Type B pancreatic cell (in vitro differentiated cells): ENCODE results near the gene CCDC88B. TPM values are rescaled to one million over a fixed set of nuclear protein-coding genes. Genes with fewer than 3 reads are reported as not detected.

ENCODE experiments used
- DNase-seq: peaks from one replicate; pipeline ENCODE4 v3.0.0; 2021; ENCODE audit warnings: mixed read lengths; ENCODE audit not compliant: unreplicated experiment; ENCODE audit errors: extremely low spot score
- H3K27ac Mint-ChIP-seq: 2 replicates; pipeline ENCODE4 v1.8.0; 2021; ENCODE audit warnings: mild to moderate bottlenecking, mixed read lengths
- H3K27me3 Mint-ChIP-seq: 2 replicates; pipeline ENCODE4 v1.8.0; 2021; ENCODE audit warnings: mixed read lengths
- H3K36me3 Mint-ChIP-seq: 2 replicates; pipeline ENCODE4 v1.8.0; 2021; ENCODE audit warnings: mixed read lengths
- H3K4me1 Mint-ChIP-seq: one replicate; pipeline ENCODE4 v1.8.0; 2021; ENCODE audit warnings: mixed read lengths; ENCODE audit not compliant: unreplicated experiment
- H3K4me3 Mint-ChIP-seq: 2 replicates; pipeline ENCODE4 v1.8.0; 2021; ENCODE audit warnings: mild to moderate bottlenecking, mixed read lengths
- H3K9me3 Mint-ChIP-seq: 2 replicates; pipeline ENCODE4 v1.8.0; 2021; ENCODE audit warnings: mixed read lengths
- total RNA-seq: library from RNA; stranded (reverse); gene quantifications from 2 replicates; pipeline ENCODE4 v1.2.1, GENCODE V29; 2021; ENCODE audit warnings: low replicate concordance
- TF ChIP-seq, protein P1 (sequence below): fragments of 200-600 bp; sonication (generic); conservative IDR thresholded peaks from 2 replicates; pipeline ENCODE4 v1.5.0; 2021; ENCODE audit warnings: antibody characterized with exemption, mild to moderate bottlenecking

The CCDC88B gene
- total RNA-seq, 1 donor from 2014 or later, result 2.8 TPM

DNA sequence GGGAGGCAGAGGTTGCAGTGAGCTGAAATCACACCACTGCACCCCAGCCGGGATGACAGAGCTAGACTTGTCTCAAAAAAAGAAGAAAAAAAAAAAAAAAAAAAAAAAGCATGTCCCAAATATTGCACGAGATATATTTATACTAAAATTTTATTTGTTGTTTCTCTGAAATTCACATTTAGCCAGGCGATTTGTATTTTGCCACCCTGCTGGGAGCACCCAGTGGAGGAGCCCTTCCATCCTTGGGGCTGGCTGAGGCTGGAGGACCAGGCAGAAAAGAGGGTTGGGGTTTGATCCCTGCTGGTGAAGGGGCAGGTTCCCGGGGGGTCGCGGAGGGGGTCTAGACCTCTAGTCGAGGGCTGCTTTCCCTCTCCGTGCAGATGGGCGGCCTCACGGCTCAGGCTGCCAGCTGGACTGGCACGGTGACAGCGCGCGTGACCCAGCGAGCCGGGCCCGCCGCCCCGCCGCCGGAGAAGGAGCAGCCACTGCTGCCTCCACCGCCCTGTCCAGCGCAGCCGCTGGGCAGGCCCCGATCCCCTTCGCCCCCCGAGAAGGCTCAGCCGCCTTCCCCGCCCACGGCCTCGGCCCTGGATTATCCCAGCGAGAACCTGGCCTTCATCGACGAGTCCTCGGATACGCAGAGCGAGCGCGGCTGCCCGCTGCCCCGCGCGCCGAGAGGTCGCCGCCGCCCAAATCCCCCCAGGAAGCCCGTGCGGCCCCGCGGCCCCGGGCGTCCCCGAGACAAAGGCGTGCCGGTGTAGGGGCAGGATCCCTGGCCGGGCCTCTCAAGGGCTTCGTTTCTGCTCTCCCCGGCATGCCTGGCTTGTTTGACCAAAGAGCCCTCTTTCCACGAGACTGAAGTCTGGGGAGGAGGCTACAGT lies 40.8 kb upstream of the CCDC88B start:
- Mint-ChIP-seq H3K27ac (no peak overlapping the region), H3K27me3 (peaks cover 74% of the 10 kb centered on the region), H3K36me3 (no peaks in the 10 kb centered on the region), H3K4me1 (peaks cover 6% of the 10 kb centered on the region), H3K9me3 (no peaks in the 10 kb centered on the region), H3K4me3 (peak overlapping the region; percentile 73)
- TF ChIP-seq, protein P1, sequence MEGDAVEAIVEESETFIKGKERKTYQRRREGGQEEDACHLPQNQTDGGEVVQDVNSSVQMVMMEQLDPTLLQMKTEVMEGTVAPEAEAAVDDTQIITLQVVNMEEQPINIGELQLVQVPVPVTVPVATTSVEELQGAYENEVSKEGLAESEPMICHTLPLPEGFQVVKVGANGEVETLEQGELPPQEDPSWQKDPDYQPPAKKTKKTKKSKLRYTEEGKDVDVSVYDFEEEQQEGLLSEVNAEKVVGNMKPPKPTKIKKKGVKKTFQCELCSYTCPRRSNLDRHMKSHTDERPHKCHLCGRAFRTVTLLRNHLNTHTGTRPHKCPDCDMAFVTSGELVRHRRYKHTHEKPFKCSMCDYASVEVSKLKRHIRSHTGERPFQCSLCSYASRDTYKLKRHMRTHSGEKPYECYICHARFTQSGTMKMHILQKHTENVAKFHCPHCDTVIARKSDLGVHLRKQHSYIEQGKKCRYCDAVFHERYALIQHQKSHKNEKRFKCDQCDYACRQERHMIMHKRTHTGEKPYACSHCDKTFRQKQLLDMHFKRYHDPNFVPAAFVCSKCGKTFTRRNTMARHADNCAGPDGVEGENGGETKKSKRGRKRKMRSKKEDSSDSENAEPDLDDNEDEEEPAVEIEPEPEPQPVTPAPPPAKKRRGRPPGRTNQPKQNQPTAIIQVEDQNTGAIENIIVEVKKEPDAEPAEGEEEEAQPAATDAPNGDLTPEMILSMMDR, result no peak
- DNase-seq, result no peak

DNA sequence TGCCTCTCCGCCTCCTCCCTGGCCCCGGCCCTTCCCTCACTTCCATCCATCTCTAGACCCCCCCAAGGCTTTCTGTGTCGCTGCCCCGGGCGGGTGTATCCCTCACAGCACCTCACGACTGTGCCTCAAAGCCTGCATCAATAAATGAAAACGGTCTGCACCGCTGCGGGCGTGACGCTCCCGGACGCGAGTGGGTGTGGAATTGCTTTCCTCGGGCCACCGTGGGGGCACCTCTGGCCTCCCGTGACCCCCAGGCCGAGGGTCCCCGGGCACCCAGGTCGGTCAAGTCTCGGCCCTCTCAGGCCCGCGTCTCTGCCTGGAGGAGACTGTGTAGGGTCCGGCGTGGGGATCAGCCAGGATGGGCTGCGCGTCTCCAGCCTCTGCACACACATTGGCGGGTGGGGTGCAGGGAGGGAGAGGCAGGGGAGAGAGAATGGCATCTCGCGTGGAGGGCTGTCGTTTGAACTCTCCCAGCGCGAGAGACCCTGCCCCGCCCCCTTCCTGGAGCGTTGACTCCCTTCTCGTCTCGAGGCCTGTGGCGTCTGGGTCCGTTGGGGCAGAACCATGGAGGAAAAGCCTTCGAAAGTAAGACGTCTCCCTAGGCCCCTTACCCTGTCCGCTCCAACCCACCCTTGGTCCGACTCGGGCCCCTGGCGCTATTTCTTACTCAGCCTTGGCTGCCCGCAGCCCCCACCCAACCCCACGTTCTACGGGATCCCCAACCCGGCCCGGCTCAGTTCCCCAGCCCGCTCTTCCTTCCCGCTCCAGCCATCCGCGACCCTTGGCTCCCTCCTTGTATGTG lies 40.0 kb upstream of the CCDC88B start, which contains the start of gene CATSPERZ:
CATSPERZ (plus strand) TSS at position 512 of the 802 bp plus-strand sequence; CDS start at position 565, 53 bp downstream.
- Mint-ChIP-seq H3K4me1 (peaks cover 9% of the 10 kb centered on the region), H3K27me3 (peaks cover 65% of the 10 kb centered on the region), H3K4me3 (peak within 1 kb of the TSS; percentile 80), H3K9me3 (no peaks in the 10 kb centered on the region), H3K27ac (peak within 1 kb of the TSS; percentile 76), H3K36me3 (no peaks in the 10 kb centered on the region)
- TF ChIP-seq, protein P1, result no peak
- no peak for DNase-seq

DNA sequence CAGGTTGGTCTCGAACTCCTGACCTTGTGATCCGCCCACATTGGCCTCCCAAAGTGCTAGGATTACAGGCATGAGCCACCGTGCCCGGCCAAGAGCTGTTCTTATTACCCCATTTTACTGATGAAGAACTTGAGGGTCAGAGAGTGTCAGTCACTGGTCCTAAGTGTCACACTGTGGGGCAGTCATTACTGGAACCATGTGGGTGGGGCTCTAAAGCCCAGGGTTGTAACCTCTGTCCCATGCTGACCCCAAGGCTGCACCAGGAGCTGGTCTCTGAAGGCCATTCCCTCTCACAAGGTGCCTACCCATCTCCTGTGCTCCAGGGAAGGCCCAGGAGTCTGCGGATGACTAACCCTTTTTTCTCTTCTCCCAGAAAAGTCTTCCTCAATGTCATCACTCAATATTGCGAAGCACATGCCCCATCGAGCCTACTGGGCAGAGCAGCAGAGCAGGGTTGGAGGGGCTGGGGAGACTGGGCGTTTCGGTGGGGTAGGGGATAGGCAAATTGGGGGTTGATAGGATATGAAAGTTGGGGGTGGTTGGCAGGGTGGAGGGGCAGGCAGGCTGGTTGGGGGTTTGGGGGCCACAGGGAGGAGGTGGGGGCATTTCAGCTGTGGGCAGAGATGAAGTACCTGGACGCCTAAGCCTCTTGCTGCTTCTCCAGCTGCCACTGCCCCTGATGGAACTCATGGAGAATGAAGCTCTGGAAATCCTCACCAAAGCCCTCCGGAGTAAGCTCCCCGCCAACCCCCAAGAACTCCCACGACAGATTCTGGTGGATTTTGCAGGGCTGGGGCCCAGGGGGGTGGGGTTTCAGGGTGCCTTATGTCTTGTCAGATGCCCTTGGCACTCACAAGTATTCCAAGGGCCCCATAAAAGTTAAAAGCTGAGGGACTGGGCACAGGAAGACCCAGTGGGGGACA lies 36.6 kb upstream of the CCDC88B start:
- Mint-ChIP-seq H3K27ac (no peak overlapping the region), H3K27me3 (peaks cover 32% of the 10 kb centered on the region), H3K4me1 (peaks cover 20% of the 10 kb centered on the region), H3K9me3 (no peaks in the 10 kb centered on the region), H3K36me3 (no peaks in the 10 kb centered on the region), H3K4me3 (peak overlapping the region; percentile 93)
- TF ChIP-seq, protein P1, result no peak
- no peak for DNase-seq

DNA sequence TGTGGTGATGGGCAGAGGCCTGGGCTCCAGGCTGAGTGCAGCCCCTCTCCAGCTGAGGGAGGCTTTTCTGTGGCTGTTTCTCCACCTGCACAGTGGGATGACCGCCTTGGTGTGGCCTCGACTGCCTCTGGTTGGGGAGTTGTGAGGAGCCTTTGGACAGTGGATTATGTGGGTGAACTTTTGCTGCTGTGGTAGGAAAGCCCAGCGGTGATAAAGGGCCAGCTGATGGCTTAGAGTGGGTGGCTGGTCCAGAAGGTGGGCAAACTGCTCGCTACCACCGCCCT lies 36.0 kb upstream of the CCDC88B start:
- H3K27me3 Mint-ChIP-seq, result peaks cover 26% of the 10 kb centered on the region
- peak overlapping the region; percentile 93 for H3K4me3 Mint-ChIP-seq
- H3K36me3 Mint-ChIP-seq, result no peaks in the 10 kb centered on the region
- H3K4me1 Mint-ChIP-seq, result peaks cover 20% of the 10 kb centered on the region
- no peaks in the 10 kb centered on the region for H3K9me3 Mint-ChIP-seq
- H3K27ac Mint-ChIP-seq, result peak overlapping the region; percentile 99
- DNase-seq, result no peak
- TF ChIP-seq, protein P1, result no peak
